Neural cell (in vitro differentiated cells): ENCODE data around the gene OR4B1. TPM values are rescaled to one million over a fixed set of nuclear protein-coding genes. Genes with fewer than 3 reads are reported as not detected.

Source experiments
- H2AFZ ChIP-seq: fragments of 200-600, 300-800 bp; sonication (generic), shearing (Covaris generic); 2 replicates; pipeline ENCODE4 v1.6.0; 2014; ENCODE audit warnings: low read depth, mild to moderate bottlenecking, antibody characterized with exemption, low read length, moderate library complexity
- H3F3A ChIP-seq: fragments of 200-600 bp; shearing (Covaris generic); 2 replicates; pipeline ENCODE4 v1.6.1; 2016; ENCODE audit warnings: mild to moderate bottlenecking, moderate library complexity, mixed read lengths, antibody characterized with exemption, low read length; ENCODE audit not compliant: insufficient read depth, poor library complexity, severe bottlenecking
- H3K27ac ChIP-seq: fragments of 200-600, 300-800 bp; sonication (generic), shearing (Covaris generic); 2 replicates; pipeline ENCODE4 v1.5.1; 2014; ENCODE audit warnings: mild to moderate bottlenecking, low read length, moderate library complexity
- H3K27me3 ChIP-seq: fragments of 300-800, 200-600 bp; sonication (generic), shearing (Covaris generic); 2 replicates; pipeline ENCODE4 v1.6.0; 2014; ENCODE audit warnings: mild to moderate bottlenecking, low read depth, low read length, moderate library complexity; ENCODE audit not compliant: insufficient read depth
- H3K36me3 ChIP-seq: fragments of 300-800, 200-600 bp; sonication (generic), shearing (Covaris generic); 2 replicates; pipeline ENCODE4 v1.5.1; 2014; ENCODE audit warnings: mild to moderate bottlenecking, antibody characterized with exemption, low read length, moderate library complexity; ENCODE audit not compliant: insufficient read depth
- H3K4me2 ChIP-seq: fragments of 300-800, 200-600 bp; sonication (generic), shearing (Covaris generic); 2 replicates; pipeline ENCODE4 v1.6.0; 2014; ENCODE audit warnings: mild to moderate bottlenecking, low read length
- H3K4me3 ChIP-seq: fragments of 300-800, 200-600 bp; sonication (generic), shearing (Covaris generic); 2 replicates; pipeline ENCODE4 v1.5.1; 2014; ENCODE audit warnings: mild to moderate bottlenecking, low read length, moderate library complexity
- H3K79me2 ChIP-seq: fragments of 200-600 bp; shearing (Covaris generic); replicated peaks from 2 replicates; pipeline ENCODE4 v1.6.0; 2014; ENCODE audit warnings: mild to moderate bottlenecking, low read length, moderate library complexity; ENCODE audit not compliant: insufficient read depth
- H3K9ac ChIP-seq: fragments of 300-800, 200-600 bp; sonication (generic), shearing (Covaris generic); 2 replicates; pipeline ENCODE4 v1.6.1; 2016; ENCODE audit warnings: mild to moderate bottlenecking, low read length, mixed read lengths
- H3K9me2 ChIP-seq: fragments of 200-600 bp; shearing (Covaris generic); 2 replicates; pipeline ENCODE4 v1.6.1; 2016; ENCODE audit warnings: mild to moderate bottlenecking, low read length, mixed read lengths; ENCODE audit not compliant: insufficient read depth
- H3K9me3 ChIP-seq: fragments of 200-600, 300-800 bp; sonication (generic), shearing (Covaris generic); 2 replicates; pipeline ENCODE4 v1.6.1; 2016; ENCODE audit warnings: mild to moderate bottlenecking, mixed run types, low read length, moderate library complexity, mixed read lengths
- H4K20me1 ChIP-seq: fragments of 200-600 bp; shearing (Covaris generic); 2 replicates; pipeline ENCODE4 v1.6.1; 2016; ENCODE audit warnings: mild to moderate bottlenecking, mixed run types; ENCODE audit not compliant: insufficient read depth
- EP300 ChIP-seq: fragments of 450-650 bp; conservative IDR thresholded peaks from 2 replicates; pipeline ENCODE4 v1.6.1; 2014; ENCODE audit warnings: antibody characterized with exemption, mild to moderate bottlenecking, moderate library complexity; ENCODE audit not compliant: poor library complexity, severe bottlenecking
- EZH2 ChIP-seq: fragments of 200-600, 300-800 bp; shearing (Covaris generic), sonication (generic); IDR thresholded peaks from 2 replicates; pipeline ENCODE4 v1.6.1; 2014; ENCODE audit warnings: antibody characterized with exemption, low read length, borderline replicate concordance, mild to moderate bottlenecking; ENCODE audit not compliant: insufficient read depth, poor library complexity, severe bottlenecking
- MXI1 ChIP-seq: fragments of 450-650 bp; conservative IDR thresholded peaks from 2 replicates; pipeline ENCODE4 v1.6.1; 2014; ENCODE audit warnings: antibody characterized with exemption, mild to moderate bottlenecking; ENCODE audit not compliant: poor library complexity, severe bottlenecking
- POLR2AphosphoS5 ChIP-seq: IDR thresholded peaks from 2 replicates; pipeline ENCODE4 v1.6.1; 2012
- RAD21 ChIP-seq: fragments of 450-650 bp; conservative IDR thresholded peaks from 2 replicates; pipeline ENCODE4 v1.6.1; 2014; ENCODE audit warnings: antibody characterized with exemption, mild to moderate bottlenecking, moderate library complexity
- SMC3 ChIP-seq: fragments of 450-650 bp; conservative IDR thresholded peaks from 2 replicates; pipeline ENCODE4 v1.6.1; 2014; ENCODE audit warnings: antibody characterized with exemption, mild to moderate bottlenecking, moderate library complexity; ENCODE audit not compliant: poor library complexity
- TAF1 ChIP-seq: IDR thresholded peaks from 2 replicates; pipeline ENCODE4 v1.6.1; 2012; ENCODE audit warnings: low read depth
- polyA plus RNA-seq: library from polyadenylated mRNA; depleted of rRNA; stranded (reverse); fragments of >200 nt; gene quantifications from 2 replicates; pipeline ENCODE4 v1.2.3, GENCODE V29; 2014
- TF ChIP-seq, protein P1 (sequence below): fragments of 450-650 bp; IDR thresholded peaks from 2 replicates; pipeline ENCODE4 v1.5.1; 2014; ENCODE audit warnings: antibody characterized with exemption, mild to moderate bottlenecking, moderate library complexity; ENCODE audit not compliant: poor library complexity, severe bottlenecking
- TF ChIP-seq, protein P2 (sequence below): IDR thresholded peaks from 2 replicates; pipeline ENCODE4 v1.6.1; 2012; ENCODE audit warnings: borderline replicate concordance

OR4B1 gene
- polyA plus RNA-seq, 1 donor from 2014 or later, result not detected

DNA sequence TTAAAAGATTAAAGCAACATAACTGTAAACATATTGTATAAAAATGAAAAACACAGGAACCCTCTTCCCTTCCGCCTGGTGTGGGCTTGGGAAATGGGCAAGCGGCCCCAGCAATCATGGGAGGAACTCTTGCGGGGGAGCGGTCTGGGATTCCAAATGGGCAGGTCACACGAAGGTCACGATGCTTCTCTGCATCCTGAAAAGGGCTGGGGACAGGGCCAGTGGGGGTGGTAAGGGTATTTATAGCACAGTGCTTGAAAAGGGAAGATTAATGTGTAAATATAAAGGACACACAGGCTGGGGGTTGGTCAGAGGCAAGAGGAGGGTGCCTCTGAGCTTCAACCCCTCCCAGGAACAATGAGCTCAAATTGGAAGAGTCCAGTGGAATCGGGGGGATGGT is 46.9 kb upstream of the OR4B1 start:
- Histone ChIP-seq H3F3A (no peaks in the 10 kb centered on the region), H3K9ac (no peak overlapping the region), H4K20me1 (no peaks in the 10 kb centered on the region), H3K4me3 (no peak overlapping the region), H3K9me2 (no peaks in the 10 kb centered on the region), H3K4me2 (no peak overlapping the region), H3K36me3 (no peaks in the 10 kb centered on the region), H2AFZ (no peak overlapping the region), H3K27me3 (no peaks in the 10 kb centered on the region), H3K79me2 (no peaks in the 10 kb centered on the region), H3K27ac (no peak overlapping the region), H3K9me3 (no peaks in the 10 kb centered on the region)
- TF ChIP-seq EP300 (no peak), TAF1 (no peak), RAD21 (no peak), MXI1 (no peak), POLR2AphosphoS5 (no peak), EZH2 (no peak), SMC3 (no peak)
- TF ChIP-seq, protein P1, sequence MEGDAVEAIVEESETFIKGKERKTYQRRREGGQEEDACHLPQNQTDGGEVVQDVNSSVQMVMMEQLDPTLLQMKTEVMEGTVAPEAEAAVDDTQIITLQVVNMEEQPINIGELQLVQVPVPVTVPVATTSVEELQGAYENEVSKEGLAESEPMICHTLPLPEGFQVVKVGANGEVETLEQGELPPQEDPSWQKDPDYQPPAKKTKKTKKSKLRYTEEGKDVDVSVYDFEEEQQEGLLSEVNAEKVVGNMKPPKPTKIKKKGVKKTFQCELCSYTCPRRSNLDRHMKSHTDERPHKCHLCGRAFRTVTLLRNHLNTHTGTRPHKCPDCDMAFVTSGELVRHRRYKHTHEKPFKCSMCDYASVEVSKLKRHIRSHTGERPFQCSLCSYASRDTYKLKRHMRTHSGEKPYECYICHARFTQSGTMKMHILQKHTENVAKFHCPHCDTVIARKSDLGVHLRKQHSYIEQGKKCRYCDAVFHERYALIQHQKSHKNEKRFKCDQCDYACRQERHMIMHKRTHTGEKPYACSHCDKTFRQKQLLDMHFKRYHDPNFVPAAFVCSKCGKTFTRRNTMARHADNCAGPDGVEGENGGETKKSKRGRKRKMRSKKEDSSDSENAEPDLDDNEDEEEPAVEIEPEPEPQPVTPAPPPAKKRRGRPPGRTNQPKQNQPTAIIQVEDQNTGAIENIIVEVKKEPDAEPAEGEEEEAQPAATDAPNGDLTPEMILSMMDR, result no peak
- TF ChIP-seq, protein P2, sequence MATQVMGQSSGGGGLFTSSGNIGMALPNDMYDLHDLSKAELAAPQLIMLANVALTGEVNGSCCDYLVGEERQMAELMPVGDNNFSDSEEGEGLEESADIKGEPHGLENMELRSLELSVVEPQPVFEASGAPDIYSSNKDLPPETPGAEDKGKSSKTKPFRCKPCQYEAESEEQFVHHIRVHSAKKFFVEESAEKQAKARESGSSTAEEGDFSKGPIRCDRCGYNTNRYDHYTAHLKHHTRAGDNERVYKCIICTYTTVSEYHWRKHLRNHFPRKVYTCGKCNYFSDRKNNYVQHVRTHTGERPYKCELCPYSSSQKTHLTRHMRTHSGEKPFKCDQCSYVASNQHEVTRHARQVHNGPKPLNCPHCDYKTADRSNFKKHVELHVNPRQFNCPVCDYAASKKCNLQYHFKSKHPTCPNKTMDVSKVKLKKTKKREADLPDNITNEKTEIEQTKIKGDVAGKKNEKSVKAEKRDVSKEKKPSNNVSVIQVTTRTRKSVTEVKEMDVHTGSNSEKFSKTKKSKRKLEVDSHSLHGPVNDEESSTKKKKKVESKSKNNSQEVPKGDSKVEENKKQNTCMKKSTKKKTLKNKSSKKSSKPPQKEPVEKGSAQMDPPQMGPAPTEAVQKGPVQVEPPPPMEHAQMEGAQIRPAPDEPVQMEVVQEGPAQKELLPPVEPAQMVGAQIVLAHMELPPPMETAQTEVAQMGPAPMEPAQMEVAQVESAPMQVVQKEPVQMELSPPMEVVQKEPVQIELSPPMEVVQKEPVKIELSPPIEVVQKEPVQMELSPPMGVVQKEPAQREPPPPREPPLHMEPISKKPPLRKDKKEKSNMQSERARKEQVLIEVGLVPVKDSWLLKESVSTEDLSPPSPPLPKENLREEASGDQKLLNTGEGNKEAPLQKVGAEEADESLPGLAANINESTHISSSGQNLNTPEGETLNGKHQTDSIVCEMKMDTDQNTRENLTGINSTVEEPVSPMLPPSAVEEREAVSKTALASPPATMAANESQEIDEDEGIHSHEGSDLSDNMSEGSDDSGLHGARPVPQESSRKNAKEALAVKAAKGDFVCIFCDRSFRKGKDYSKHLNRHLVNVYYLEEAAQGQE, result no peak

DNA sequence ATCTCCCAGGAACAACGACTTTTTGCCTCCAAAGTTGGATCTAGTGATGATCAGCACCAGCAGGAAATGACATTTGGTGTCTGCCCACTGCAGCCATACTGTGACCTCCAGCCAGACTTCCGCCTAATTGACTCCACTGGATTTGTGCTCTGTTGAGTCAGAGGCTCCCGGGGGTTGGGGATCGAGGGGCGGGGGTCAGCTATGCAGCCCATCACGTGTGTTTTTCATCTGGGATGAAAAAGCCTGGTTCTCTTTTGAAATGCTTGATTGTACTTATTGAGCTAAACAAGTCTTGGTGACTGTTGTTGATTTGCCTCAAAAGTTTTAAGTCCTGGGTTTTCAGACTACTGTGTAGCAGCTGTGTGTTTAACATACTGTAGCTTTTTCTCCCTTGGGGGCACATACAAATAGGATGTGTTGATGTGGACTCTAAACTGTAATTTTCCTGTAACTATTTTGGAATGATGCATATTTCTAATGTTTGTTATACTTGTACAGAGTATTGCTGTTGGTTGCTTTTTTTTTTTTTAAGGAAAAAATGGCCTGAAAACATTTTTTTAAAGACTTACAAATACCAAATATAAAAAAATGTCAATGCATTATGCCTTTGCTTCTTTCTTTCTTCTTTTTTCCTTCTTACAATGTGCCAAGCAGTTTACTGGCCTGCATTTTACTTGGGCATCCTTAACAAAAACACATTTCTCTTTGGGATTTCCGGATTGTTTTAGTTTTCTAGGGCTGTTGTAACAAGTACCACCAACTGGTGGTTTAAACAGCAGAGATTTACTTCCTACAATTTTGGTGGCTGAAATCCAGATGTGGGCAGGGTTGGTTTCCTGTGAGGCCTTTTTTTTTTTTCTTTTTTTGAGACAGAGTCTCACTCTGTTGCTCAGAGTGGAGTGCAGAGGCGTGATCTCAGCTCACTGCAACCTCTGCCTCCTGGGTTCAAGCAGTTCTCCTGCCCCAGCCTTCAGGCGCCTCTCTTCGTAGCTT is 46.1 kb upstream of the OR4B1 start:
- Histone ChIP-seq H3K27ac (no peak overlapping the region), H3K79me2 (no peaks in the 10 kb centered on the region), H3K4me3 (no peak overlapping the region), H3K9me2 (no peaks in the 10 kb centered on the region), H3K9me3 (no peaks in the 10 kb centered on the region), H3F3A (no peaks in the 10 kb centered on the region), H4K20me1 (no peaks in the 10 kb centered on the region), H3K9ac (no peak overlapping the region), H3K27me3 (no peaks in the 10 kb centered on the region), H3K4me2 (no peak overlapping the region), H2AFZ (no peak overlapping the region), H3K36me3 (no peaks in the 10 kb centered on the region)
- TF ChIP-seq MXI1, result no peak
- TF ChIP-seq, protein P1, result no peak
- no peak for TF ChIP-seq TAF1
- no peak for TF ChIP-seq EP300
- no peak for TF ChIP-seq EZH2
